ENCODE results near the gene PLEKHS1. TPM values are rescaled to one million over a fixed set of nuclear protein-coding genes. Genes with fewer than 3 reads are reported as not detected.

PLEKHS1 gene
- polyA plus RNA-seq (2012; rRNA removed): not detected in 2 replicates
- polyA plus RNA-seq (2012; cell fraction: cytosol; rRNA removed): not detected in 2 replicates
- 0.07 TPM in 1 of 2 replicates, not detected in the other for polyA plus RNA-seq (2012; cell fraction: nucleus; rRNA removed)

GRCh38 chr10:113751181-113751732, at the start of gene PLEKHS1:
Gene PLEKHS1 (plus strand): TSS chr10:113751682. CDS start chr10:113755278, 3,596 bp downstream.
- POLR2A ChIA-PET: no interaction called here
- CTCF ChIA-PET: interaction anchor here (0.7 to 1.2 kb wide), 2 partner anchors 44 to 46 kb away, joined by 3 read pairs; no protein-coding TSS in a partner anchor
- H3K4me2 ChIP-seq: no peak within 1 kb of the TSS

More at GRCh38 chr10:113751181-113751732, at the start of gene PLEKHS1:
- no peak for DNase-seq
- no peaks in the 10 kb centered on the region for H4K20me1 ChIP-seq (ENCODE audit: insufficient read depth)
- no peaks in the 10 kb centered on the region for H3K9me2 ChIP-seq
- TF ChIP-seq, protein P1, sequence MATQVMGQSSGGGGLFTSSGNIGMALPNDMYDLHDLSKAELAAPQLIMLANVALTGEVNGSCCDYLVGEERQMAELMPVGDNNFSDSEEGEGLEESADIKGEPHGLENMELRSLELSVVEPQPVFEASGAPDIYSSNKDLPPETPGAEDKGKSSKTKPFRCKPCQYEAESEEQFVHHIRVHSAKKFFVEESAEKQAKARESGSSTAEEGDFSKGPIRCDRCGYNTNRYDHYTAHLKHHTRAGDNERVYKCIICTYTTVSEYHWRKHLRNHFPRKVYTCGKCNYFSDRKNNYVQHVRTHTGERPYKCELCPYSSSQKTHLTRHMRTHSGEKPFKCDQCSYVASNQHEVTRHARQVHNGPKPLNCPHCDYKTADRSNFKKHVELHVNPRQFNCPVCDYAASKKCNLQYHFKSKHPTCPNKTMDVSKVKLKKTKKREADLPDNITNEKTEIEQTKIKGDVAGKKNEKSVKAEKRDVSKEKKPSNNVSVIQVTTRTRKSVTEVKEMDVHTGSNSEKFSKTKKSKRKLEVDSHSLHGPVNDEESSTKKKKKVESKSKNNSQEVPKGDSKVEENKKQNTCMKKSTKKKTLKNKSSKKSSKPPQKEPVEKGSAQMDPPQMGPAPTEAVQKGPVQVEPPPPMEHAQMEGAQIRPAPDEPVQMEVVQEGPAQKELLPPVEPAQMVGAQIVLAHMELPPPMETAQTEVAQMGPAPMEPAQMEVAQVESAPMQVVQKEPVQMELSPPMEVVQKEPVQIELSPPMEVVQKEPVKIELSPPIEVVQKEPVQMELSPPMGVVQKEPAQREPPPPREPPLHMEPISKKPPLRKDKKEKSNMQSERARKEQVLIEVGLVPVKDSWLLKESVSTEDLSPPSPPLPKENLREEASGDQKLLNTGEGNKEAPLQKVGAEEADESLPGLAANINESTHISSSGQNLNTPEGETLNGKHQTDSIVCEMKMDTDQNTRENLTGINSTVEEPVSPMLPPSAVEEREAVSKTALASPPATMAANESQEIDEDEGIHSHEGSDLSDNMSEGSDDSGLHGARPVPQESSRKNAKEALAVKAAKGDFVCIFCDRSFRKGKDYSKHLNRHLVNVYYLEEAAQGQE (IDR thresholded peaks at IDR 0.05; ENCODE audit: low read depth, low read length): no peak
- TF ChIP-seq GATA2 (CRISPR knock-in tag; IDR thresholded peaks at IDR 0.05) (no peak), TCF12 (IDR thresholded peaks at IDR 0.05) (no peak), TEAD4 (IDR thresholded peaks at IDR 0.05; ENCODE audit: borderline replicate concordance, insufficient read depth) (no peak), NRF1 (IDR thresholded peaks at IDR 0.05; ENCODE audit: low read depth, low read length) (no peak), GABPA (IDR thresholded peaks at IDR 0.05; ENCODE audit: low read depth) (no peak), TAF1 (IDR thresholded peaks at IDR 0.05; ENCODE audit: borderline replicate concordance, low read depth, low read length) (no peak), ELF1 (IDR thresholded peaks at IDR 0.05) (no peak), PBX3 (IDR thresholded peaks at IDR 0.05) (no peak), NFIC (IDR thresholded peaks at IDR 0.05; ENCODE audit: borderline replicate concordance) (no peak), CTCF (IDR thresholded peaks at IDR 0.05) (no peak), CHD2 (IDR thresholded peaks at IDR 0.05; ENCODE audit: low read length, partially characterized antibody) (no peak), SIN3A (IDR thresholded peaks at IDR 0.05; ENCODE audit: borderline replicate concordance, low read depth, low read length) (no peak), IRF3 (IDR thresholded peaks at IDR 0.05; ENCODE audit: low read depth, low read length) (no peak), USF1 (IDR thresholded peaks at IDR 0.05; ENCODE audit: borderline replicate concordance, low read depth) (no peak), POLR2AphosphoS5 (IDR thresholded peaks at IDR 0.05; ENCODE audit: low read depth, low read length) (no peak), FOXM1 (IDR thresholded peaks at IDR 0.05; ENCODE audit: low read depth) (no peak), FOSL2 (IDR thresholded peaks at IDR 0.05; ENCODE audit: borderline replicate concordance, low read depth) (no peak), EP300 (IDR thresholded peaks at IDR 0.05; ENCODE audit: borderline replicate concordance in 1 of 2, low read depth in 1 of 2, low read length in 1 of 2) (no peak), RAD21 (IDR thresholded peaks at IDR 0.05; ENCODE audit: low read length) (no peak)
- H3K4me1 ChIP-seq (ENCODE audit: control insufficient read depth in 1 of 2, insufficient read depth in 2 of 2, low read depth in 1 of 2, low read length in 1 of 2): peaks cover 5 to 6% of the 10 kb centered on the region in 2 experiments; a peak in 2 of 4 replicates
- H3K79me2 ChIP-seq (ENCODE audit: insufficient read depth): no peaks in the 10 kb centered on the region
- H3K27me3 ChIP-seq (ENCODE audit: insufficient read depth): no peaks in the 10 kb centered on the region
- no peak within 1 kb of the TSS for H2AFZ ChIP-seq (ENCODE audit: low read depth)
- no peak within 1 kb of the TSS for H3K27ac ChIP-seq (ENCODE audit: low read depth in 2 of 2, low read length in 1 of 2)
- WGBS (ENCODE audit: low lambda C conversion rate): 93% methylated on average over 3 of the region's 3 CpGs
- H3K9me3 ChIP-seq: no peaks in the 10 kb centered on the region
- no peak within 1 kb of the TSS for H3K9ac ChIP-seq
- H3K4me3 ChIP-seq (ENCODE audit: low read depth in 2 of 2, low read length in 1 of 2): no peak within 1 kb of the TSS
- peaks cover 5% of the 10 kb centered on the region for H3F3A ChIP-seq (replicated peaks; ENCODE audit: insufficient read depth)
- H3K36me3 ChIP-seq (replicated peaks in 1 of 2; ENCODE audit: control insufficient read depth in 1 of 2, insufficient read depth in 2 of 2, low read length in 1 of 2): no peaks in the 10 kb centered on the region

Data from SK-N-SH (cell line).